DND-41 (cell line): ENCODE results near the gene DHX58.

Source experiments
- CTCF ChIP-seq: IDR thresholded peaks from 2 replicates; pipeline ENCODE4 v1.5.1; 2012; ENCODE audit warnings: borderline replicate concordance, low read length, moderate library complexity, mild to moderate bottlenecking; ENCODE audit not compliant: poor library complexity, severe bottlenecking; ENCODE audit errors: extremely low read depth
- EZH2 ChIP-seq: IDR thresholded peaks from 3 replicates; pipeline ENCODE4 v1.6.1; 2012; ENCODE audit warnings: borderline replicate concordance, low read depth, mild to moderate bottlenecking, moderate library complexity, low read length, inconsistent platforms; ENCODE audit not compliant: severe bottlenecking

GRCh38 chr17:42130310-42130936 is 17.9 kb upstream of the DHX58 start:
- no peak for TF ChIP-seq CTCF
- no peak for TF ChIP-seq EZH2
